ENCODE data around the gene RAB14.
A peak's percentile ranks its signal among the peaks of the same experiment; 100 is the strongest.

Gene RAB14

GRCh38 chr9:121184463-121184862 lies 17.2 kb downstream of the RAB14 start:
- no peak overlapping the region for H3K4me3 ChIP-seq (ENCODE audit: low read depth, low read length)
- ChIA-PET CTCF (interaction anchor here (0.6 to 1.3 kb wide), 6 partner anchors 13 to 198 kb away, joined by 3 to 5 read pairs (median 4); no protein-coding TSS in a partner anchor), POLR2A (interaction anchor here (0.8 to 1.2 kb wide), 2 partner anchors 15 to 17 kb away, joined by 4 read pairs; partner anchors contain the start of gene RAB14)
- peaks cover 12% of the 10 kb centered on the region for H3K4me1 ChIP-seq (ENCODE audit: control insufficient read depth, insufficient read depth, low read length)
- H3K9me3 ChIP-seq (ENCODE audit: control insufficient read depth, insufficient read depth, low read depth, low read length) = no peaks in the 10 kb centered on the region
- H3K27ac ChIP-seq (ENCODE audit: extremely low read depth, low read depth, low read length) = no peak overlapping the region
- H3K36me3 ChIP-seq (ENCODE audit: control insufficient read depth in 2 of 2, insufficient read depth in 1 of 2, low read length in 2 of 2) = peaks cover 0 to 57% of the 10 kb centered on the region in 2 experiments; a peak in 1 of 3 replicates
- TF ChIP-seq MEIS1 (CRISPR knock-in tag; IDR thresholded peaks at IDR 0.05; ENCODE audit: borderline replicate concordance) (no peak), ZNF366 (tag by site-specific recombination; conservative IDR thresholded peaks at IDR 0.05) (no peak), FEZF1 (tag by site-specific recombination; IDR thresholded peaks at IDR 0.05) (peak; percentile 5; the same call in 1 of the 2 replicates), ZNF138 (tag by site-specific recombination; IDR thresholded peaks at IDR 0.05; ENCODE audit: borderline replicate concordance) (no peak)

- H3K4me3 ChIP-seq (ENCODE audit: low read depth, low read length) = no peak overlapping the region
- no peak overlapping the region for H3K27ac ChIP-seq (ENCODE audit: extremely low read depth, low read depth, low read length)
- H3K36me3 ChIP-seq (ENCODE audit: control insufficient read depth in 2 of 2, insufficient read depth in 1 of 2, low read length in 2 of 2) = peaks cover 0 to 62% of the 10 kb centered on the region in 2 experiments; a peak in 1 of 3 replicates
- H3K4me1 ChIP-seq (ENCODE audit: control insufficient read depth, insufficient read depth, low read length) = peaks cover 12% of the 10 kb centered on the region
- no peaks in the 10 kb centered on the region for H3K9me3 ChIP-seq (ENCODE audit: control insufficient read depth, insufficient read depth, low read depth, low read length)
- ChIA-PET POLR2A (interaction anchor here (0.8 to 1.2 kb wide), 2 partner anchors 16 to 18 kb away, joined by 4 read pairs; partner anchors contain the start of gene RAB14), CTCF (interaction anchor here (0.8 to 1.3 kb wide), 6 partner anchors 11 to 198 kb away, joined by 3 to 5 read pairs (median 4); no protein-coding TSS in a partner anchor)
- TF ChIP-seq ZNF830 (tag by site-specific recombination; IDR thresholded peaks at IDR 0.05; ENCODE audit: low read depth) = no peak
- no peak for TF ChIP-seq OSR2 (tag by site-specific recombination; IDR thresholded peaks at IDR 0.05)
- TF ChIP-seq ZNF140 (tag by site-specific recombination; IDR thresholded peaks at IDR 0.05) = no peak
- no peak for TF ChIP-seq KLF16 (tag by site-specific recombination; IDR thresholded peaks at IDR 0.05)
- TF ChIP-seq ZNF777 (tag by site-specific recombination; IDR thresholded peaks at IDR 0.05; ENCODE audit: borderline replicate concordance) = no peak
- no peak for TF ChIP-seq ZNF510 (tag by site-specific recombination; IDR thresholded peaks at IDR 0.05; ENCODE audit: insufficient replicate concordance)
- no peak for TF ChIP-seq ZSCAN18 (tag by site-specific recombination; IDR thresholded peaks at IDR 0.05)
- no peak for TF ChIP-seq TCF7L2 (IDR thresholded peaks at IDR 0.05; ENCODE audit: borderline replicate concordance, low read depth, low read length)
- TF ChIP-seq ATF2 (tag by site-specific recombination; IDR thresholded peaks at IDR 0.05; ENCODE audit: low read depth) = no peak
- TF ChIP-seq ZNF10 (tag by site-specific recombination; IDR thresholded peaks at IDR 0.05) = no peak
- no peak for TF ChIP-seq ZNF660 (tag by site-specific recombination; IDR thresholded peaks at IDR 0.05)
- TF ChIP-seq ZNF302 (tag by site-specific recombination; IDR thresholded peaks at IDR 0.05; ENCODE audit: low read depth) = no peak
- no peak for TF ChIP-seq GLIS2 (tag by site-specific recombination; IDR thresholded peaks at IDR 0.05)
- TF ChIP-seq ZNF768 (tag by site-specific recombination; IDR thresholded peaks at IDR 0.05) = no peak
Measured at GRCh38 chr9:121183666-121184423, 17.8 kb downstream of the RAB14 start.

- ChIA-PET POLR2A (no interaction called here), CTCF (interaction anchor here (1.3 kb wide), 1 partner anchor 12 kb away, joined by 3 read pairs; no protein-coding TSS in a partner anchor)
- H3K27ac ChIP-seq (ENCODE audit: extremely low read depth, low read depth, low read length) = no peak overlapping the region
- no peak overlapping the region for H3K4me3 ChIP-seq (ENCODE audit: low read depth, low read length)
- no peaks in the 10 kb centered on the region for H3K9me3 ChIP-seq (ENCODE audit: control insufficient read depth, insufficient read depth, low read depth, low read length)
- peaks cover 0 to 71% of the 10 kb centered on the region in 2 experiments; a peak in 1 of 3 replicates for H3K36me3 ChIP-seq (ENCODE audit: control insufficient read depth in 2 of 2, insufficient read depth in 1 of 2, low read length in 2 of 2)
- H3K4me1 ChIP-seq (ENCODE audit: control insufficient read depth, insufficient read depth, low read length) = peaks cover 12% of the 10 kb centered on the region
- no peak for TF ChIP-seq KLF10 (tag by site-specific recombination; IDR thresholded peaks at IDR 0.05)
- TF ChIP-seq ZNF391 (tag by site-specific recombination; IDR thresholded peaks at IDR 0.05; ENCODE audit: borderline replicate concordance, low read depth) = no peak
- TF ChIP-seq ZNF248 (tag by site-specific recombination; IDR thresholded peaks at IDR 0.05) = no peak
- TF ChIP-seq ZSCAN16 (tag by site-specific recombination; IDR thresholded peaks at IDR 0.05) = no peak
- TF ChIP-seq ZNF558 (tag by site-specific recombination; IDR thresholded peaks at IDR 0.05) = no peak
- no peak for TF ChIP-seq ZNF16 (tag by site-specific recombination; IDR thresholded peaks at IDR 0.05; ENCODE audit: low read depth)
- TF ChIP-seq BCL6B (tag by site-specific recombination; IDR thresholded peaks at IDR 0.05) = no peak
- no peak for TF ChIP-seq ZNF140 (tag by site-specific recombination; IDR thresholded peaks at IDR 0.05)
- no peak for TF ChIP-seq ZBTB26 (tag by site-specific recombination; optimal IDR thresholded peaks at IDR 0.05)
Measured at GRCh38 chr9:121182989-121183388, 18.7 kb downstream of the RAB14 start.

All from HEK293 (cell line).